Tibial nerve (tissue), 4 donors: Measurements from ENCODE around the gene PHKB. TPM values are rescaled to one million over a fixed set of nuclear protein-coding genes. Genes with fewer than 3 reads are reported as not detected.

Source experiments
- DNase-seq, 2 donors: peaks; one replicate each; pipeline ENCODE4 v3.0.0-alpha.2; 2019; ENCODE audit warnings: low spot score in 2 of 2
- H3K27ac ChIP-seq, 4 donors: fragments of 200-600 bp; sonication (generic) in 3 of 4; one replicate each; pipeline ENCODE4 v1.5.1; 2017 to 2019; ENCODE audit warnings: mild to moderate bottlenecking in 1 of 4
- H3K27me3 ChIP-seq, 2 donors: fragments of 200-600 bp; sonication (generic) in 1 of 2; one replicate each; pipeline versions ENCODE4 v1.5.1 to v1.6.0; 2017 to 2019
- H3K36me3 ChIP-seq, 3 donors: fragments of 200-600 bp; sonication (generic); one replicate each; pipeline ENCODE4 v1.5.1; 2018 to 2019
- H3K4me1 ChIP-seq, 4 donors: fragments of 200-600 bp; sonication (generic) in 3 of 4; one replicate each; pipeline ENCODE4 v1.5.1; 2017 to 2019
- H3K4me3 ChIP-seq, 4 donors: fragments of 200-600 bp; sonication (generic) in 3 of 4; one replicate each; pipeline ENCODE4 v1.5.1; 2017 to 2019; ENCODE audit warnings: mild to moderate bottlenecking in 1 of 4, moderate library complexity in 1 of 4
- H3K9me3 ChIP-seq, 4 donors: fragments of 200-600 bp; sonication (generic) in 3 of 4; one replicate each; pipeline ENCODE4 v1.5.1; 2017 to 2019
- CTCF ChIP-seq, 5 experiments: fragments of 200-600 bp in 3 of 5; fragments of 450-650 bp in 2 of 5; sonication (generic) in 3 of 5; IDR thresholded peaks; one replicate each; pipeline ENCODE4 v1.5.1; 2016 to 2019; ENCODE audit warnings: antibody characterized with exemption in 5 of 5, mild to moderate bottlenecking in 3 of 5, moderate library complexity in 2 of 5
- EP300 ChIP-seq, 2 donors: sonication (generic); formaldehyde crosslinking; IDR thresholded peaks; one replicate each; pipeline ENCODE4 v1.6.1; 2017; ENCODE audit warnings: antibody characterized with exemption in 2 of 2, mild to moderate bottlenecking in 1 of 2
- POLR2A ChIP-seq, 2 donors: fragments of 450-650 bp; IDR thresholded peaks; one replicate each; pipeline ENCODE4 v1.6.1; 2017; ENCODE audit warnings: antibody characterized with exemption in 2 of 2, mild to moderate bottlenecking in 2 of 2, moderate library complexity in 2 of 2
- WGBS, 2 donors: methylation state at CpG; one replicate each; pipeline ENCODE4 v1.1.5; 2018; 5-methylcytosine and 5-hydroxymethylcytosine counted together
- total RNA-seq, 4 donors: library from RNA; depleted of rRNA; stranded (reverse); fragments of >200 nt; gene quantifications; one replicate each; pipeline ENCODE4 v1.1.0, GENCODE V29; 2016

PHKB gene
- total RNA-seq, 4 donors from 2014 or later = 80.1 to 93.7 (median 82.4) TPM

- peaks cover 2 to 33% (median 7%) of the 10 kb centered on the region in 3 donors for H3K36me3 ChIP-seq
These were observed 125.0 kb downstream of the PHKB start for GRCh38 chr16:47586121-47586520.

DNA sequence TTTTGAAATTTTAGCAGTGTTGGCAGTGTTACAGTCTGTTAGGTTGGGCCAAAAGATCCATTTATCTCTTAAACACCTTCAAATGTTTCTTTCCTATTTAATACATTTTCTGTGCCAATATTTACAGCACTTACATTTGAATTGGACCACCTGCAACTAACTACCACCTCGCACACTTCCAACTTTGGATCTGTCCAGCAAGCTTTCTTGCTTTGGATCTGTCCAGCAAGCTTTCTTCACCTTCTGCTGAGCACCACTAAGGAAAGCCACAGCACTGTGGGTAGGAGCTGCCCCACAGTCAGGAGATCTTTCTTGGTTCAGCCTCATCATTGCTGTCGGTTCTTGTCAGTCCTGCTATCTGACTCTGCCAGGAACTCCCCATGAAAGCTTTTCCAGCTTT, 129.3 kb downstream of the PHKB start:
- no peak overlapping the region for H3K4me3 ChIP-seq
- H3K27me3 ChIP-seq = no peaks in the 10 kb centered on the region
- WGBS, 2 donors = 92 to 94% methylated on average over 2 of the region's 2 CpGs
- no peaks in the 10 kb centered on the region for H3K9me3 ChIP-seq
- H3K4me1 ChIP-seq = peaks cover 0 to 7% (median 0%) of the 10 kb centered on the region in 4 donors
- TF ChIP-seq EP300 (IDR thresholded peaks at IDR 0.05) (no peak), CTCF (IDR thresholded peaks at IDR 0.05) (no peak)
- H3K36me3 ChIP-seq = peaks cover 5 to 60% (median 11%) of the 10 kb centered on the region in 3 donors
- no peak overlapping the region for H3K27ac ChIP-seq
- DNase-seq = no peak

More at GRCh38 chr16:47586121-47586520, 125.0 kb downstream of the PHKB start:
- Histone ChIP-seq H3K9me3 (no peaks in the 10 kb centered on the region), H3K4me1 (peaks cover 0 to 7% (median 0%) of the 10 kb centered on the region in 4 donors), H3K4me3 (no peak overlapping the region), H3K27me3 (no peaks in the 10 kb centered on the region), H3K27ac (no peak overlapping the region)
- no peak for DNase-seq
- TF ChIP-seq EP300 (IDR thresholded peaks at IDR 0.05) (no peak), CTCF (IDR thresholded peaks at IDR 0.05) (no peak), POLR2A (IDR thresholded peaks at IDR 0.05) (no peak)
- WGBS, 2 donors = 81 to 86% methylated on average over 3 of the region's 3 CpGs

- no peak overlapping the region for H3K27ac ChIP-seq
- no peak overlapping the region for H3K4me3 ChIP-seq
- no peaks in the 10 kb centered on the region for H3K4me1 ChIP-seq
- TF ChIP-seq EP300 (IDR thresholded peaks at IDR 0.05) = no peak
- TF ChIP-seq CTCF (IDR thresholded peaks at IDR 0.05) = no peak
- no peak for TF ChIP-seq POLR2A (IDR thresholded peaks at IDR 0.05)
- H3K9me3 ChIP-seq = no peaks in the 10 kb centered on the region
- no peak for DNase-seq
- 81% methylated on average over 3 of the region's 3 CpGs for WGBS, 2 donors
- H3K36me3 ChIP-seq = peaks cover 5 to 60% (median 11%) of the 10 kb centered on the region in 3 donors
- no peaks in the 10 kb centered on the region for H3K27me3 ChIP-seq
These were observed 131.1 kb downstream of the PHKB start for GRCh38 chr16:47592232-47592631.

DNA sequence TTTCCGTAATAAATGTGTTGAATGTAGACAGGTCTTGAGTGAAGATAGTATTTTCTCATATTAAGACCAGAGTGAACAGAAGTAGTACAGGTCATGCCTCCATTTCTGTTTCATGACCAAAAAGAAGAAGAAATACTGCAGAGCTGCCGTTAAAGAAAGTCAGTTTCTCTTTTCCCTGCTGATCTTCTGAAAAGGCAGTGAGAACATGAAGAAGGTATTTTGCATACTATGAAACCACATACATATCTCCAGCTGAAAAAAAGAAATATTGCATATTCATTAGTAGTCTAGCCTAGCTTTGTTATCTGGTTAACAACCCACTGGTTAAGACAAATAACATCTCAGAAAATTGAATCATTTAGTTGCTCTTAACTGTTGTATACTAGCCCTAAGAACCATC, 138.4 kb downstream of the PHKB start:
- peaks cover 0 to 40% (median 0%) of the 10 kb centered on the region in 3 donors for H3K36me3 ChIP-seq
- no peak for DNase-seq
- H3K4me3 ChIP-seq = no peak overlapping the region
- WGBS, 2 donors = 90% methylated on average over 2 of the region's 2 CpGs
- H3K9me3 ChIP-seq = no peaks in the 10 kb centered on the region
- H3K27ac ChIP-seq = no peak overlapping the region
- TF ChIP-seq POLR2A (IDR thresholded peaks at IDR 0.05) (no peak), CTCF (IDR thresholded peaks at IDR 0.05) (no peak), EP300 (IDR thresholded peaks at IDR 0.05) (no peak)
- H3K4me1 ChIP-seq = no peaks in the 10 kb centered on the region
- no peaks in the 10 kb centered on the region for H3K27me3 ChIP-seq

DNA sequence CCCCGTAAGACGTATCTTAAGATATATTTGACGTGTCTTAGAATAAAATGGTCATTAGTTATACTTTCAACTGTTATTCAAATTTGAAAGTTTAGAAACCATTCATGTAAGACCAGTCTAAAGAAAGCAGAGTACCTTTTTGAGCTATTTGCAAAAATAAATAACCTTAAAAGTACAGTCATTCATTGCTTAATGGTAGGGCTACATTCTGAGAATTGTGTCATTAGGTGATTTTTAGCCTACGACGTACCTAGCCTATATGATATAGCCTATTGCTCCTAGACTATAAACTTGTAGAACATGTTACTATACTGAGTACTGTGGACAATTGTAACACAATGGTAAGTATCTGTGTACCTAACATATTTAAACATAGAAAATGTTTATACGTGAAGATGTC, 139.2 kb downstream of the PHKB start:
- WGBS, 2 donors = 97 to 98% methylated on average over 6 of the region's 6 CpGs
- Histone ChIP-seq H3K36me3 (peaks cover 0 to 41% (median 0%) of the 10 kb centered on the region in 3 donors), H3K4me3 (no peak overlapping the region), H3K27ac (no peak overlapping the region), H3K27me3 (no peaks in the 10 kb centered on the region), H3K4me1 (no peaks in the 10 kb centered on the region), H3K9me3 (no peaks in the 10 kb centered on the region)
- no peak for DNase-seq
- TF ChIP-seq EP300 (IDR thresholded peaks at IDR 0.05) (no peak), POLR2A (IDR thresholded peaks at IDR 0.05) (no peak)

- no peaks in the 10 kb centered on the region for H3K4me1 ChIP-seq
- H3K9me3 ChIP-seq = peaks cover 0 to 3% (median 0%) of the 10 kb centered on the region in 4 donors
- no peak for TF ChIP-seq CTCF (IDR thresholded peaks at IDR 0.05)
- no peak for TF ChIP-seq POLR2A (IDR thresholded peaks at IDR 0.05)
- TF ChIP-seq EP300 (IDR thresholded peaks at IDR 0.05) = no peak
These were observed 143.2 kb downstream of the PHKB start for GRCh38 chr16:47604306-47604705.

More at GRCh38 chr16:47604306-47604705, 143.2 kb downstream of the PHKB start:
- no peak for DNase-seq
- H3K4me3 ChIP-seq = no peak overlapping the region
- no peak overlapping the region for H3K27ac ChIP-seq
- peaks cover 0 to 59% (median 0%) of the 10 kb centered on the region in 3 donors for H3K36me3 ChIP-seq
- no peaks in the 10 kb centered on the region for H3K27me3 ChIP-seq
